HG02610 (cell line): Measurements from ENCODE around the gene SERAC1.

ENCODE experiments used
- ATAC-seq: cut with Tn5 transposase; IDR thresholded peaks from one replicate; pipeline ENCODE4 v1.9.1; 2021; ENCODE audit warnings: mild to moderate bottlenecking, moderate library complexity; ENCODE audit not compliant: unreplicated experiment

SERAC1 gene

GRCh38 chr6:158060455-158061360 lies 107.4 kb downstream of the SERAC1 start:
- ATAC-seq, result no peak
